Loucy (cell line): ENCODE measurements around the gene MDGA2.

ENCODE experiments used
- H2AFZ ChIP-seq: fragments of 200-600 bp; sonication (generic); 2 replicates; pipeline ENCODE4 v1.6.0; 2016; ENCODE audit warnings: antibody characterized with exemption, mild to moderate bottlenecking, low read length, moderate library complexity
- H3F3A ChIP-seq: fragments of 200-600 bp; 2 replicates; pipeline ENCODE4 v1.6.0; 2016; ENCODE audit warnings: antibody characterized with exemption, low read depth, mild to moderate bottlenecking
- H3K27me3 ChIP-seq: fragments of 200-600 bp; sonication (generic); 2 replicates; pipeline ENCODE4 v1.6.1; 2014; ENCODE audit warnings: low read length, mild to moderate bottlenecking; ENCODE audit not compliant: insufficient read depth, poor library complexity, severe bottlenecking
- H3K36me3 ChIP-seq: fragments of 200-600 bp; sonication (generic); 2 replicates; pipeline ENCODE4 v1.6.1; 2016; ENCODE audit warnings: low read length; ENCODE audit not compliant: insufficient read depth
- H3K4me1 ChIP-seq: fragments of 200-600 bp; sonication (generic); 2 replicates; pipeline ENCODE4 v1.5.1; 2014; ENCODE audit warnings: low read length, mild to moderate bottlenecking; ENCODE audit not compliant: insufficient read depth, poor library complexity, severe bottlenecking
- H3K4me2 ChIP-seq: fragments of 200-600 bp; sonication (generic); 2 replicates; pipeline ENCODE4 v1.6.0; 2014; ENCODE audit warnings: antibody characterized with exemption, low read length, low read depth, mild to moderate bottlenecking; ENCODE audit not compliant: poor library complexity, severe bottlenecking
- H3K4me3 ChIP-seq: fragments of 200-600 bp; sonication (generic); 2 replicates; pipeline ENCODE4 v1.5.1; 2014; ENCODE audit warnings: low read length, mild to moderate bottlenecking, mixed read lengths; ENCODE audit not compliant: poor library complexity, severe bottlenecking
- H3K79me2 ChIP-seq: fragments of 200-600 bp; sonication (generic); 2 replicates; pipeline ENCODE4 v1.6.1; 2014; ENCODE audit warnings: low read length; ENCODE audit not compliant: insufficient read depth
- H3K9ac ChIP-seq: fragments of 200-600 bp; sonication (generic); 2 replicates; pipeline ENCODE4 v1.6.0; 2014; ENCODE audit warnings: mild to moderate bottlenecking, low read depth, low read length, moderate library complexity; ENCODE audit not compliant: poor library complexity, severe bottlenecking
- H3K9me2 ChIP-seq: fragments of 200-600 bp; sonication (generic); replicated peaks from 2 replicates; pipeline ENCODE4 v1.6.1; 2016; ENCODE audit warnings: low read depth, low read length, mixed read lengths
- H3K9me3 ChIP-seq: fragments of 200-600 bp; sonication (generic); 2 replicates; pipeline ENCODE4 v1.6.1; 2014; ENCODE audit warnings: mild to moderate bottlenecking, antibody characterized with exemption, low read length, low read depth; ENCODE audit not compliant: insufficient read depth
- H4K20me1 ChIP-seq: fragments of 200-600 bp; sonication (generic); 2 replicates; pipeline ENCODE4 v1.6.0; 2014; ENCODE audit warnings: antibody characterized with exemption, low read length, mild to moderate bottlenecking; ENCODE audit not compliant: insufficient read depth, poor library complexity, severe bottlenecking
- EZH2phosphoT487 ChIP-seq: fragments of 200-600 bp; IDR thresholded peaks from 2 replicates; pipeline ENCODE4 v1.6.1; 2018; ENCODE audit warnings: antibody characterized with exemption, mild to moderate bottlenecking, moderate library complexity, borderline replicate concordance
- TF ChIP-seq, protein P1 (sequence below): fragments of 200-600 bp; sonication (generic); conservative IDR thresholded peaks from 2 replicates; pipeline ENCODE4 v1.5.1; 2014; ENCODE audit warnings: mild to moderate bottlenecking, antibody characterized with exemption, low read length

The MDGA2 gene

DNA sequence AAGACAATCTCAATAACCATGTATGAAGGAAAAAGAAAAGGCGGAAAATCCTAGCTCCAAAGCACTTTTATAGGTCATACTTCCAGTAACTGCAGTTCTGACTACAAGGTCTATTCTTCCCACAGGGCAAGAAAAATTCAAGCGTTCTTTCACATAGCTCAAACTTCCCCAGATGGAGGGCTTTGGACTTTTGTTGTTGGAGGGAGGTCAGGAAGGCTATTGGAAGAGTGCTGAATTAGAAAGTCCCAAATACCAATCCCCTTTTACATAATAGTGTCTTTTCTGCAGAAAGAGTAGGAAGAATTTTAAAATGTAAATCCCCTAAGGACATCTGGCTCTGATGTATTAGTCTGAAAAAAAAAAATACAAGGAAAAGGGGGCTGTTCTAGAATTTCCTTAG lies 309.4 kb downstream of the MDGA2 start:
- Histone ChIP-seq H3K79me2 (no peaks in the 10 kb centered on the region), H3K9ac (no peak overlapping the region), H3K4me2 (no peak overlapping the region), H2AFZ (no peak overlapping the region), H3F3A (no peaks in the 10 kb centered on the region), H3K36me3 (no peaks in the 10 kb centered on the region), H3K4me3 (no peak overlapping the region), H3K4me1 (no peaks in the 10 kb centered on the region), H3K9me2 (no peaks in the 10 kb centered on the region), H4K20me1 (no peaks in the 10 kb centered on the region), H3K27me3 (no peaks in the 10 kb centered on the region), H3K9me3 (no peaks in the 10 kb centered on the region)
- TF ChIP-seq, protein P1, sequence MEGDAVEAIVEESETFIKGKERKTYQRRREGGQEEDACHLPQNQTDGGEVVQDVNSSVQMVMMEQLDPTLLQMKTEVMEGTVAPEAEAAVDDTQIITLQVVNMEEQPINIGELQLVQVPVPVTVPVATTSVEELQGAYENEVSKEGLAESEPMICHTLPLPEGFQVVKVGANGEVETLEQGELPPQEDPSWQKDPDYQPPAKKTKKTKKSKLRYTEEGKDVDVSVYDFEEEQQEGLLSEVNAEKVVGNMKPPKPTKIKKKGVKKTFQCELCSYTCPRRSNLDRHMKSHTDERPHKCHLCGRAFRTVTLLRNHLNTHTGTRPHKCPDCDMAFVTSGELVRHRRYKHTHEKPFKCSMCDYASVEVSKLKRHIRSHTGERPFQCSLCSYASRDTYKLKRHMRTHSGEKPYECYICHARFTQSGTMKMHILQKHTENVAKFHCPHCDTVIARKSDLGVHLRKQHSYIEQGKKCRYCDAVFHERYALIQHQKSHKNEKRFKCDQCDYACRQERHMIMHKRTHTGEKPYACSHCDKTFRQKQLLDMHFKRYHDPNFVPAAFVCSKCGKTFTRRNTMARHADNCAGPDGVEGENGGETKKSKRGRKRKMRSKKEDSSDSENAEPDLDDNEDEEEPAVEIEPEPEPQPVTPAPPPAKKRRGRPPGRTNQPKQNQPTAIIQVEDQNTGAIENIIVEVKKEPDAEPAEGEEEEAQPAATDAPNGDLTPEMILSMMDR: no peak
- no peak for TF ChIP-seq EZH2phosphoT487

- Histone ChIP-seq H3K4me3 (no peak overlapping the region), H3K27me3 (no peaks in the 10 kb centered on the region), H3K4me1 (no peaks in the 10 kb centered on the region), H2AFZ (no peak overlapping the region), H3K4me2 (no peak overlapping the region), H3K9me3 (no peaks in the 10 kb centered on the region), H3K36me3 (no peaks in the 10 kb centered on the region), H3K9ac (no peak overlapping the region), H3F3A (no peaks in the 10 kb centered on the region), H4K20me1 (no peaks in the 10 kb centered on the region), H3K9me2 (no peaks in the 10 kb centered on the region), H3K79me2 (no peaks in the 10 kb centered on the region)
- TF ChIP-seq EZH2phosphoT487: no peak
- TF ChIP-seq, protein P1: no peak
These were observed 310.2 kb downstream of the MDGA2 start for GRCh38 chr14:47365233-47365632.

DNA sequence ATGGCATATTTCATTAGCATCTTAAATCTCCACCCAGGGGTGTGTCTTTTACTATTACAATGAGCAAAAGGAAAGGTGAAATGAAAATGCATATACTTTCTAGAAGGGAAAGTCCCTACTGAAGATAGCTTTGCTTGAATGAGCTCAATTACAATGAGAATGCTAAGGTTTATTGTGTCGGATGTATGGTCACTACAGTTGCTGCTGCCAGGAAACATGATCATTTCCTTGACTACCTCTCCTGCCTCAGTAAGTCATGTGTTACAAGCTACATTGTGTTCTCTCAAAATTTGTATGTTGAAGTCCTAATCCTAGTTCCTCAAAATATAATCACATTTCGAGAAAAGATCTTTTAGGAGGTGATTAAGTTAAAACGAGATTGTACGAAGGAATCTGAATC lies 322.2 kb downstream of the MDGA2 start:
- H3K4me2 ChIP-seq: no peak overlapping the region
- no peaks in the 10 kb centered on the region for H3F3A ChIP-seq
- no peaks in the 10 kb centered on the region for H3K9me2 ChIP-seq
- H3K4me1 ChIP-seq: no peaks in the 10 kb centered on the region
- no peaks in the 10 kb centered on the region for H3K79me2 ChIP-seq
- H2AFZ ChIP-seq: no peak overlapping the region
- no peaks in the 10 kb centered on the region for H3K36me3 ChIP-seq
- no peak for TF ChIP-seq EZH2phosphoT487
- TF ChIP-seq, protein P1: no peak
- no peak overlapping the region for H3K4me3 ChIP-seq
- H4K20me1 ChIP-seq: no peaks in the 10 kb centered on the region
- H3K27me3 ChIP-seq: no peaks in the 10 kb centered on the region
- no peaks in the 10 kb centered on the region for H3K9me3 ChIP-seq
- no peak overlapping the region for H3K9ac ChIP-seq
